Activated gamma-delta T cell treated with Interleukin-2 at 50 U/mL for 16 hours (primary cell): Measurements from ENCODE around the gene METTL1.
A peak's percentile ranks its signal among the peaks of the same experiment; 100 is the strongest.
"Not testable (repeated sequence)": the region's sequence is repeated elsewhere in the genome, so short reads cannot be mapped to it uniquely, and the experiment has no call there.

Experiments used
- DNase-seq: peaks from one replicate; pipeline ENCODE4 v3.0.0-alpha.2; 2020

The METTL1 gene

DNA sequence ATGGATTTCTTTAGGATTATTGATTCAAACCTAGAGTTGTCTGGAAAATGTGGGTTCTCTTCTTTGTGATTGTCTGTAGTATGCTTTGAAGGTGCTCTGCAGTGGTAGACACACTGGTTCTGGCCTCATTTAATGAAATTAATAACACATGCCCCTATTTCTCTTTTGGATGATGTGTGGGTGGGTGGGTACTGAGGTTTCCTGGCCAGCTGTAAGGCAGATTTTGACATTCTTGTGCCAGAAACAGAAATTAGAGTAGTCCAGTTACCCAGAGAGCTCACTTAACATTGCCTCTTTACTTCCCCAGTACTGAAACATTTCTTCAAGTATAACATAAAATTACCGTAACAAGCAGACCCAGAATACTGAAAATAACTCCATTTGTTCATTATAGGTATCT lies 25.1 kb upstream of the METTL1 start:
- DNase-seq = no peak

DNA sequence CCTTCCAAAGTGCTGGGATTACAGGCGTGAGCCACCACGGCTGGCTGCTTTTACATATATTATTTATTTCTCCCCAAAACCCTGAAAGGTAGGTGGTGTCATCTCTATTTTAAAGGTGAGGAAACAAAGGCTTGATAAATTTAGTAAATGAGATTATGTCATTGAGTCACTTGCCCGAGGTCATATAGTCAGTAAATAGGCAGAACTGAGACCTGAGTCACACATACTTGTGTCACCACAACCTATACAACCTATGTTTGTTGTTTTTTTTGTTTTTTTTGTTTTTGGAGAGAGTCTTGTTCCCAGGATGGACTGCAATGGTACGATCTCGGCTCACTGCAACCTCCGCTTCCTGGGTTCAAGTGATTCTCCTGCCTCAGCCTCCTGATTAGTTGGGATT lies 23.4 kb upstream of the METTL1 start:
- no peak for DNase-seq

DNA sequence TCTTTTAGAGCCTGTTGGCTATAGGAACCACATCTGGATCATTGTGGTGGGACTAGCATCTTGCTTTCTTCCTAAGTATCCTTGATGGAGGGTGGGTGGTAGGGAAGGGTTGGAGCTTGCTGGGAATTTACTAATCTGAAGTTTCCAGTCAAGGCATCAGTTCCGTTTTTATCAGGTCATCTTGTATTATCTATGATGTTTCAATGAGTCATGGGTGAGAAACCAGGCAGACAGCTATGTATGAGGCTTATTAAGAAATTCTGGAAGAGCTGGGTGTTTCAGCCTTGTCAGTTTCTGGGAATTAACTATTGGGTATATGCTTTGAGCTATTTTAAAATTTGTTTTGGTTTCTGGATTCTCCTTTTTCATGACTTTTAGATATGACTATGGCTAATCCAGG lies 22.0 kb upstream of the METTL1 start:
- no peak for DNase-seq

DNA sequence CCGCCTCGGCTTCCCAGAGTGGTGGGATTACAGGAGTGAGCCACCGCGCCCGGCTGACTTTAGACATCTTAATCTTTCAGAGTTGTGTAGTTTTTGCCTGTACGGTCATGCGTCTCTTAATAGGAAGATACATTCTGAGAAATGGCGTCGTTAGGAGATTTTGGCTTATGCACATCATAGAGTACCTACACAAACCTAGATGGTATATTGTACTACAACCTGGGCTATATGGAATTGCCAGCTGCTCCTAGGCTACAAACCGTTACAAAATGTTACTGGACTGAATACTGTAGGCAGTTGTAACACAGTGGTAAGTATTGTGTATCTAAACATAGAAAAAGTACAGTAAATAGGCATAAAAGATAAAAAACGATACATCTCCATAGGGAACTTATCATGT lies 12.0 kb upstream of the METTL1 start:
- no peak for DNase-seq

DNA sequence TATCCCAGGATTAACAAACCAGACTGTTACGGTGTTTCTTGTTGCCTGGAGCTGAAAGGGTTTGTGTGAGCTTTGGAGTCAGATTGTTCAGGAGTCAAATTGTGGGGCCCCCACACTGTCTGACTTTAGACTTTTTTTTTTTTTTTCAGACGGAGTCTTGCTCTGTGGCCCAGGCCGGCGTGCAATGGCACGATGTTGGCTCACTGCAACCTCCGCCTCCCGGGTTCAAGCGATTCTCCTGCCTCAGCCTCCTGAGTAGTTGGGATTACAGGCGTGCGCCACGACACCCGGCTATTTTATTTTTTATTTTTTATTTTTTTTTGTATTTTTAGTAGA lies 11.5 kb upstream of the METTL1 start:
- no peak for DNase-seq

DNA sequence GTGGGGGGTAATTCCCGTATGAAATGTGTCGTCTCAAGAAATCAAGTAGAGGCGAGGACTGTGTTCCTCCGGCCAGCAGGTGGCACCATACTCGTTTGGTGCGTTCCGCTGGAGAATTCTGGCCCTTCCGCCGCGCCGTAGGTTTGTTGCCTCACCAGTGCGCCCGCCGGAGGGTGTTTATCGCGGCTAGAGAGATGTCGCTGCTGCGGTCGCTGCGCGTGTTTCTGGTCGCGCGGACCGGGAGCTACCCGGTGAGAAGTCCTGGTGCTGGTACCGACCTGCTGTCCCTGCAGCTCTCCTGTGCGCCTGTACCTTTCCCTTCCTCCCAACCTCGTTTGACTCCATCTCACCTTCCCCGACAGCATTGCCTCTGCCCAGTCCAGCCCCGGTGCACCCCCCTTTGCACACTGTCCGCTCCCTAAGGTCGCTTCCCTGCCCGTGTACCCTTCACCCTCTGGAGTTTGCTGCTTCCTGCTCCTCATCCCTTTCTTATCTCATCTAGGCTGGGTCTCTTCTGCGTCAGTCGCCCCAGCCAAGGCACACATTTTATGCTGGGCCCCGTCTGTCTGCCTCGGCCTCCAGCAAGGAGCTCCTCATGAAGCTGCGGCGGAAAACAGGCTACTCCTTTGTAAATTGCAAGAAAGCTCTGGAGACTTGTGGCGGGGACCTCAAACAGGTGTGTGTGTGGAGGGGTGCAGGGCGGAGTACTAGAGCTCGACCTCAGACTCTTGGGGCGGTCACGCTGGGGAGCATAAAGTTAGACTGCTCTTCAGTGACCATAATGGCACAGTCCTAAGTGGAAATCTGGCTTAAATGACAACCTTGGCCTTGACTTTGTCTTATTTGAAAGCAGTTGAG lies 10.9 kb upstream of the METTL1 start, which contains the start of gene TSFM:
TSS of gene TSFM (plus strand) at position 180 of the 858 bp plus-strand sequence. CDS start at position 195, 15 bp downstream.
- peak; percentile 98 for DNase-seq

DNA sequence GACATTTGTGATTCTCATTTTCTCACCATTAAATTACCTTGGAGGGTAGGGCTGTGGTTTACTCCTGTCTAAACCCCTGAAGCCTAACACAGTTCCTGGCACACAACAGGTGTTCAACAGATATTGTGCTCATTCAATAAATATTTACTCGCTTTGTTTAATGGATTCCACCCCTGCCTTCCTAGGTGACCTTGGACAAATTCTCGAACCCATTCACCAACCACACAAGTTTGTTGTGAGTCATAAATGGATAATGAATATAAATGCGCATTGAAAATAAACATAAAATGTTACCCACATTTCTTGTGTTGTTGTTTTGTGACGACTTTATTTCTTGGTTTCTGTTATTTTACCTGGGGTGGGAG lies 10.3 kb upstream of the METTL1 start:
- no peak for DNase-seq

DNA sequence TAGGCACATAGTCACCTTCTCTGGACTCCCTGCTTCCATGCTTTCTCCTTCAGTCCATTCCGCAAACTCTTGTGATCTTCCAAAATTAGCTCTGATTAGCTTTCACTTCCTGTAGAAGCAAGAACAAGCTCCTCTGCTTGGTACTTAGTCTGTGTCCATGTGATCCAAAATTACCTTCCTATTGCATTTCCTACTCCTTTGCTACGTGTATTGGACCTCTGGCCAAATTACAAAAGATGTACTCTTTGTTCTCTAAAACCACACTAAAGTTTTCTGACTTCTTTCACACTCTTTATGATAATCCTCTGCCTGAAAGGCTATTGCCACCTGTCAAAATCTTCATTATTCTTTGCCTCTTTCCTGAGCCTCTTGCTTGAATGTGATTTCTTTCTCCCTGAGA lies 9.9 kb upstream of the METTL1 start:
- DNase-seq = no peak

DNA sequence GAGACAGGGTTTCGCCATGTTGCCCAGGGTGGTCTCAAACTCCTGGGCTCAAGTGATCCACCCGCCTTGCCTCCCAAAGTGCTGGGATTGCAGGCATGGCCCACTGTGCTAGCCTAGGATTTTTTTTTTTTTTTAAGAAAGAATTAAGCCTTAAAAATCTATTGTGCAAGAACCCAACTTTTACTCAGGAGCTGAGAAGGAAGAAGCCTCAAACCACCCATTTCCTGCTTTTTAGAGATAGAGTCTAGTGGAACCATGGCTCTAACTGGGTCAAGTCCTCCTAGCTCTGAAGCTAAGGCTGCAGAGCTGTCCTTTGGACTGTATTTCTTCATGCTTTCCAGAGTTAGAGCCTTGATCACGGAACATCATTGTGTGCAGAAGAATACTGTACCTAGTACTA lies 9.3 kb upstream of the METTL1 start:
- no peak for DNase-seq

DNA sequence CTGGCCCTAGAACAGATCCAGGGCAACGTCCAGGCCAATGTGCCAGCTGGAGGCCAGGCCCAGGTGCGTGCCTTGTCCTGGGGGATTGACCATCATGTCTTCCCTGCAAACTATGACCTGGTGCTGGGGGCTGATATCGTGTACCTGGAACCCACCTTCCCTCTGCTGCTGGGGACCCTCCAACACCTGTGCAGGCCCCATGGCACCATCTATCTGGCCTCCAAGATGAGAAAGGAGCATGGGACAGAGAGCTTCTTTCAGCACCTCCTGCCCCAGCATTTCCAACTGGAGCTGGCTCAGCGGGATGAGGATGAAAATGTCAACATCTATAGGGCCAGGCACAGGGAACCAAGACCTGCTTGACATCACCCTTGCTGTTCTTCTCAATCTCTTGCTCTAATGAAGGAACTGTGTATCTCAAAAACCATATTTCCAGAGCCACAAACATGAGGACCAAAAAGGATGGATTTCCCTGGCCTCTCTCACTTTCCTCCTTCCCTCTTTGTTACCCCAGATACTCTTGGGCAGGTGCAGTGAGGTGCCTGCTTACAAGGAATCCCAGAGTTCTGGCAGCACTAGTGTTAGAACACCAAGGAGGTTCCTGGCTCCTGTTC lies 8.5 kb upstream of the METTL1 start:
- no peak for DNase-seq

DNA sequence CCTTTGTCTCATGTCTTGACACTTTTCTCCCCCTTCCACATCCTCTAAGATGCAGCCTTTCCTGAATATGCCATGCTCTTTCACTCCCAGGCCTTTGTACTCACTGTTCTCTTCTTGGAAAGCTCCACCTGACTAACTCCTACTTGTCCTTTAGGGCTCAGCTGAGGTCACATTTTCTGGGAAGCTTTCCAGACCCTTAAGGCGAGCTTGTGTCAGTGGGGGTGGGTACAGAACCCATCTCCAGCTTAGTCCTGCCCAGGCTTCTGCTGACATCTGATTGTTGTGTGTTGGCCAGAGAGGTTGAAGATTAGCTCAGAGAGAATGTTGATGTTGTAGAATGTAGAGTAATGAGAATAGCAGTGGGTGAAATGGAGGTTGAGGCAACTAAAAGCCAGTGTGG lies 7.8 kb upstream of the METTL1 start:
- no peak for DNase-seq

DNA sequence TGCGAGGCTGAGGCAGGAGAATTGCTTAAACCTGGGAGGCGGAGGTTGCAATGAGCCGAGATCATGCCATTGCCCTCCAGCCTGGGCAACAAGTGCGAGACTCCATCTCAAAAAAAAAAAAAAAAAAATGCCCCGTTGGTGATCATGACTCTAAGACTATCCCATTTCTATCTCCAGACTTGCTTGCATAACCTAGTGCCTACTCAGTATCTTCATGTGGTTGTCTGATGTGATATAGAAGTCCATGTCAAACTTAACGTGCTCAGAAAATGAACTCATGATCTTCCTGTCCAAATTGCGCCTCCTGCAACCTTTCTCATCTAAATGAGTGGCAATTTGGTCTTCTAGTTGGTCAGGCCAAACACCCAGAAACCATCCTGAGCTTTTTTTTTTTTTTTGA lies 6.0 kb upstream of the METTL1 start:
- DNase-seq = no peak

DNA sequence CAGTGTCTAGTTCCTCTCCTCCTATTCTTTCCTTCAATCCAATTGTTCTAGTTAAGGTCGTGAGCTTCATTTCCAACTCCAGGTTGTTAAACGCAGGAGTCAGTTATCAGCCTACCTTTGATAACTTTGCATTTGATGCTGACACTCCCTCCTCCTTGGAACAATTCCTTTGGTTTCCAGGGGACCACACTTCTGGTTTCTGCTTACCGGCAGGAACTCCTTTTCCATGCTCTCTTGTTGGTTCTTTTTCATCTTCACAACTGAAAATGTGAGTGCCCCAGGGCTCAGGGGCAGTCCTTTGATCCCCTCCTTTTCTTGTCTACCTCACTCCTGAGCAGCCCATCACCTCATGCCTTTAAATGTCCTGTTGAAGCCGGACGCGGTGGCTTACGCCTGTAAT lies 5.5 kb upstream of the METTL1 start:
- DNase-seq = no peak

DNA sequence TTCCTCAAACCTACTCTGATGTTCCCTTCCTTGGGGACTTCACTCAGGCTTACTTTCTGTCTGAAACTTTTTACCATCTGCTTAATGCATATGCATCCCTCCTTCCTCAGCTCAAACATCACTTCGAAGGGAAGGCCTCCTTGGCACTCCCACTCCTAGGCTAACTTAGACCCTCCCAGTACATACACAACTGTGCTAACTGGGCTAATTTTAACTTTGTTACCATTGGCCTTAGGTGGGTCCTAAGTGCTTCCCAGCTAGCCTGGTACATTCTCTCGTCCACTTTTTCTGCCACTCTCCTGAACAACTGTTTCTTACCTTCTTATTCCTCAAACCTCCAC lies 4.3 kb upstream of the METTL1 start:
- DNase-seq = no peak

DNA sequence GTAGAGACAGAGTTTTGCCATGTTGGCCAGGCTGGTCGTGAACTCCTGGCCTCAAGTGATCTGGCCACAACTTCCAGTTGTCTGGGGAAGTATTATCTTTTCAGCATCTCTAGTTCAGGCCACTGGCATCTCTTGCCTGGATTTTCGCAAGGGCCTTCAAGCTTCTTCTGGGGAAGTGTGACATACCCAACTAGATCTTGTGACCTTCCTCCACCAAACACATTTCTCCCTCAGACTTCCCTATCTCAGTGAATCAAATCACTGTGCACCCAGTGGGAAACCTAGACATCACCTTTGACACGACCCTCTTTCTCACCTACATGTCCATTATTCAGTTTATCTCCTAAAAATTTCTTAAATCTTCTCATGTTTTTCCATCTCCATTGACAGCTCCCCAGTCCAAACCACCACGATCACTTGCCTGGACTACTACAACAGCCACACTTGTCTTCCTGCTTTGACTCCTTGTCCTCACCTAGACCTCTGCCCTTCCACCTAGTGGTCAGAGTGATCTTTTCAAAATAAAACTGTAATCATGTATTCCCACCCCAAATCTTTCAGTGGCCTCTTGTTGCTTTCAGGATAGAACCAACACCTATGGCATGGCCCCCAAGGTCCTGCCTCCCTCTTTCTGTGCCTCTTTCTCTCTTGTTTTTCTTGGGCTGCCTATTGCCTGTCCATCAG lies 3.8 kb upstream of the METTL1 start:
- DNase-seq = no peak

DNA sequence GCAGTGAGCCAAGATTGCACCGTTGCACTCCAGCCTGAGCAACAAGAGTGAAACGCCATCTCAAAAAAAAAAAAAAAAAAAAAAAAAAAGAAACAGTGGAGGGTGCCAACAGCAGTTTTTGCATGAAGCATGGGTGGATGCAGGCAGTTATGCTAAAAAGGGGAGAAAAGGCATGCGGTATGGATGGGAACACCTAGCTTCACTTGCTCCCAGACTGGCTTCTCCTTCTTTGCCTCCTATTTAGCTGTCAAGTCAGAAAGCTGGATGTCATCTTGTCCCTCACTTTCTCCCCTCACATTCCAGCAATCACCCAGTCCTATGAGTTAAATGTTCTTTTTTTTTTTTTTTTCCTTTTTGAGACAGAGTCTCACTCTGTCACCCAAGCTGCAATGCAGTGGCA lies 3.1 kb upstream of the METTL1 start:
- no peak for DNase-seq

DNA sequence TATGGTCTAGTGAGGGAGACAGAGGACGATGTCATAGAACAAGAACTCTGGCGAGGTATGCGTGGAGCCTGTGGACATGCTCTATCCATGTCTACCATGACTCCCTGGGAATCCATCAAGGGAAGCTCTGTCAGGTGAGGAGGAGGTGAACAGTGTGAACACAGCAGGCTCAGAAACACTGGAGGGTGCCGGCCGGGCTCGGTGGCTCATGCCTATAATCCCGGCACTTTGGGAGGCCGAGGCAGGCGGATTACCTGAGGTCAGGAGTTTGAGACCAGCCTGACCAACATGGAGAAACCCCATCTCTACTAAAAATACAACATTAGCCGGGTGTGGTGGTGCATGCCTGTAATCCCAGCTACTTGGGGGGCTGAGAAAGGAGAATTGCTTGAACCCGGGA lies 2.7 kb upstream of the METTL1 start:
- DNase-seq = not testable (repeated sequence)

DNA sequence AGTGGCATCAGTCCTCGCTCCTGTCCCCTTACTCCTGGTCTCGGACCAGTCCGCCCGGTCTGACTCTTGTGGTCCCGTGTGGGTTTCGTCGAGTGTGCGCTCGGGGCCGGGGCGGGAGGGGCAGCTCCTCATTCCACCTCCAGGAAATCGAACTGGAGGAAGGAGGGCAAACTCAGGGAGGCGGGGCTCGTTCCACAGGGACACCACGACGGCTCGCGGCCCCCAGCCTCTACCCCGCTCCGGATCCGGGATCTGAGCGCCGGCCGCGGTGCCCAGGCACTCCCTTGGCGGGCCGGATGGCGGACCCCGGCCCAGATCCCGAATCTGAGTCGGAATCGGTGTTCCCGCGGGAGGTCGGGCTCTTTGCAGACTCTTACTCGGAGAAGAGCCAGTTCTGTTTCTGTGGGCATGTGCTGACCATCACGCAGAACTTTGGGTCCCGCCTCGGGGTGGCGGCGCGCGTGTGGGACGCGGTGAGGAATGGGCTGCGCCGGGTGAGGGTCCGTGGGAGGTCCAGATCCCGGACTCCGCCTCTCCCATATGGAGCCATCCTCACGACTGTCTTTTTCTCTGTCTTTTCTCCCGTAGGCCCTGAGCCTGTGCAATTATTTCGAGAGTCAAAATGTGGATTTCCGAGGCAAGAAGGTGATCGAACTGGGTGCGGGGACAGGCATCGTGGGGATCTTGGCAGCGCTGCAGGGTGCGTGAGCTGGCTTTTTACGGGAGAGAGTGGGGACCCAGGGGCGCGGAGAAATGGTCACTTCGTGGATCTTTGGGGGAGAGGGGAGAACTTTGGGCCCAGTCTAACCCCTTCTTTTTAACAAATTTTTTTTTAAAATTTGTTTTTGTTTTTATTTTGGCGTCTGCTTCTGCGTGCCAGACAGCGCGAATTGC lies 771 bp upstream of the METTL1 start, which contains the start of gene EEF1AKMT3:
TSS of gene EEF1AKMT3 (plus strand) at position 186 of the 894 bp plus-strand sequence. CDS start at position 297, 111 bp downstream.
- no peak for DNase-seq

DNA sequence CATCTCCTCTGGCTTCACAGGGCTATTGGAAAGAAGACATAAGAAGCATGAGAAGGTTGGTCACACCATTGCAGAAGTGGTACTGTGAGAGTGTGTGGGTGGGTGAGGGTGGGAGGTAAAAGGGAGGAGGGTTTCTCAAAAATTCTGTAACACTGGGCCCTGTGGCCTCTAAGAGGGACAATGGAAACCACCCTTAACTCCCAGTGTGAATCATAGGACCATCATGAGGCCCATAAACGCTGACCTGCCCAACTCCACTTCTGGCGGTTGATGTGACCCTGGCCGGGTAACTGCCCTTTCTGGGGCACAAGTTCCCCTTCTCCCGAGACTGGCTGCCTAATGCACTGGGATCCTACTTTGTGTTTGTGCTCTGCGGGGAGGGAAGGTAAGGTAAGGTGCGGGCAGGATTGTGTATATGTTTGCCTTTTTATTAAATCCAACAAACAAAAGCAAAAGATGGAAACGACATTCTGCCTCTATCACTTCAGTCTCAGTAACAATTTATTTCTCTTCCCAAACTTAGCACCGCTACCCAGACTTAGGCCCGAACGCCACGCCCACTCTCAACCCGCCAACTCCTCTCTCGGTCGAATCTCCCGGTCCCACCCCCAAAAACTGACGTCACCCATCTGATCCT lies 551 bp downstream of the METTL1 start:
- DNase-seq = peak; percentile 62

DNA sequence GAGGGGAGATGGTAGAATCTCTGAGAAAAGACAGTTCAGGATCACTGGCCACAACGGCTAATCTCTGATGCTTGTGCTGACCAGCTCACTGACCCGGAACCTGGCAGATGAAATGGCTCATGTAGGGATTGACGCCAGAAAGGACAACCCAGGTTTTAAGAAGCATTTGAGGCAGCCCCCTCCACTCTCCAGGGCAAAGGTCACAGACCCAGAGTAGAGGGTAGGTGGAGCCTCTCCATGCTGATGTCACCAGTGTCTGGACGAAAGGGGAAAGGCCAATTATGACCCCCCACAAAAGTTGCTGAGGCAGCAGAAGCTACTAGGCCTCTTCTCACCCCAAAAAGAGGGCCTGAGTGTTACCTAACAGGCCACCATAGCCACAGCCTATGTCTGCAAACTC lies 1.2 kb downstream of the METTL1 start:
- DNase-seq = no peak

DNA sequence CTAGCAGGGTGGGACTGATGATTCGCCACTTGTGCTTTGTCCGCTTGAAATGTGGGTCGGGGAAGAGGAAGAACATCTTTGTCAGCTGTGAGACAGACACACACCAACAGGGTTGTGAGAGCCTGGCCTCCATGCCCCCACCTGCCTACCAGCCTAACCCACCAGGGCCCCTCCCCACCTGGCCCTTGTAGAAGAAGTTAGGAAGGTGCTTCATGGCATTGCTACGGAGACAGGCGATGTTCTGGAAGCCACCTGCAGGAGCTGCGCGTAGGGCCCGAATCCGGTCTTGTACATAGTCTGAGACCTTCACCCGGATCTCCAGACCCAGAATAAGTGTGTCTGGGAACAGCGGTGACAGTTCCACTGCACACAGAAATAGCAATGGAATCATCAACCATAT lies 2.3 kb downstream of the METTL1 start:
- DNase-seq = no peak

DNA sequence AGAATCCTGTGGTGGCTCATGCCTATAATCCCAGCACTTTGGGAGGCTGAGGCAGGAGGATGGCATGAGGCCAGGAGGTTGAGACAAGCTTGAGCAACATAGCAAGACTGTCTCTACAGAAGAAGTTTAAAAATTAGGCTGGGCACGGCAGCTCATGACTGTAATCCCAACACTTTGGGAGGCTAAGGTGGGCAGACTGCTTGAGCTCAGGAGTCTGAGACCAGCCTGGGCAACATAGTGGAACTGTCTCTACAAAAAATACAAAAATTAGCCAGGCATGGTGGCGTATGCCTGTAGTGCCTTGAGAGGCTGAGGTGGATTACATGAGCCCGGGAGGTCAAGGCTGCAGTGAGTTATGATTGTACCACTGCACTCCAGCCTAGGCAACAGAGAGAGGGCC lies 4.0 kb downstream of the METTL1 start:
- DNase-seq = no peak

DNA sequence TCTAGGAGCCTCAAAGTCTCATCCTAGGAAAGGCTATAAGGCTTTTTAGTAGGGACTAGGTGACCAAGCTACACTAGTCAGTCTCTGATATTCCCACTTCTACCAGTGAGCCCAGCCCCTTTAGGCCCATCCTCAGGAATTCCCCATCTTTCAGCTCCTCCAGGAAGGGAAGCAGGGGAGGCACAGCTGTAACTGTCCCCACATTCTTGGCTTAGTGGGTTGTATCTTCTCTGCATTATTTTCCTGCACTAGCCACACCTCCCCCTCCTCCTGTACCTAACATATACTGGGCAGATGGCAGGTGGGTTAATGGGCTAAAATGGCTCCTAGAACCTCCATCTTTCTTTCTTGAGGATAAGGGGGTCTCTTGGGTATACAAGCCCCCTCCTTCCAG lies 4.6 kb downstream of the METTL1 start:
- DNase-seq = no peak
